GM04503 (cell line): ENCODE measurements around the gene DGKQ.
"Not testable (repeated sequence)": the region's sequence is repeated elsewhere in the genome, so short reads cannot be mapped to it uniquely, and the experiment has no call there.

Source experiments
- DNase-seq: peaks from one replicate; pipeline ENCODE4 v3.0.0-alpha.2; 2012; ENCODE audit warnings: low read depth

The DGKQ gene

DNA sequence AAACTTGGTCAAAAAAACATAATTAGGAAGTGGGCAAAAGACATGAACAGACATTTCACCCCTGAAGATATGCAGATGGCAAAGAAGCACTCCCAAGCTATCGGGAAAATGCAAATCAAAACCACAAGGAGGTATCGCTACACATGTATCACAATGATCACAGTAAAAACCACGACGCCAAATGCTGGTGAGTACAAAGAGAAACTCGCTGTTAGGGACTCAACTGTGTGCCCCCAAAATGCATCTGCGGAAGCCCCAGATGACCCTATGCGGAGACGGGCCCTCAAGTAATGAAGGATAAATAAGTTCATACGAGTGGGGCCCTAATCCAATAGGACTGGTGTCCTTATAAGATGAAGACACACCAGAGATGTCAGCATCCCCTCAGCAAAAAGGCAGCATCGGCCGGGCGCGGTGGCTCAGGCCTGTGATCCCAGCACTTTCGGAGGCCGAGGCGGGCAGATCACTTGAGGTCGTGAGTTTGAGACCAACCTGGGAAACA is 51.5 kb downstream of the DGKQ start:
- DNase-seq, result no peak

DNA sequence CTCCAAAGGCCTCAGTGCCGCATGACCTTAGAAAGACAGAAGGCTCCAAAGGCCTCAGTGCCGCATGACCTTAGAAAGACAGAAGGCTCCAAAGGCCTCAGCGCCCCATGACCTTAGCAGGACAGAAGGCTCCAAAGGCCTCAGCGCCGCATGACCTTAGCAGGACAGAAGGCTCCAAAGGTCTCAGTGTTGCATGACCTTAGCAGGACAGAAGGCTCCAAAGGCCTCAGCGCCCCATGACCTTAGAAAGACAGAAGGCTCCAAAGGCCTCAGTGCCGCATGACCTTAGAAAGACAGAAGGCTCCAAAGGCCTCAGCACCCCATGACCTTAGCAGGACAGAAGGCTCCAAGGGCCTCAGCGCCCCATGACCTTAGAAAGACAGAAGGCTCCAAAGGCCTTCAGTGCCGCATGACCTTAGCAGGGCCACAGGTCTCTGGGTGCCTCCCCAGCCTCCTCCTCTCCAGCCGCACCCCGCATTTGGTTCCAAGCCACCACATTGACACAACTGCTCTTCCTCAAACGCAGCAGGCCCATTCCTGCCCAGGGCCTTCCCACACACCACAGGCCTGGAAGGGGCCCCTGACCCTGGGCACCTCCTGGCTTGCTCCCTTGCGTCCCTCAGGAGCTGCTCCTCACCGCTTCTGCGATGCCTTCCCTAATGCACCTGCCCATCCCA is 54.2 kb downstream of the DGKQ start:
- not testable (repeated sequence) for DNase-seq

DNA sequence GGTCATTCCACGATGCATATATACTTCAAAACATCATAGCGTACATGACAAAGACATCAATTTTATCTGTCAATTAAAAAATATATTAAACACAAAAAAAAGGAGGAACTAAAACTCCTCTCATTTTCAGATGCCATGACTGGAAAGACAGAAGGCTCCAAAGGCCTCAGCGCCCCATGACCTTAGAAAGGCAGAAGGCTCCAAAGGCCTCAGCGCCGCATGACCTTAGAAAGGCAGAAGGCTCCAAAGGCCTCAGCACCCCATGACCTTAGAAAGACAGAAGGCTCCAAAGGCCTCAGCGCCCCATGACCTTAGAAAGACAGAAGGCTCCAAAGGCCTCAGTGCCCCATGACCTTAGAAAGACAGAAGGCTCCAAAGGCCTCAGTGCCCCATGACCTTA is 54.8 kb downstream of the DGKQ start:
- not testable (repeated sequence) for DNase-seq

DNA sequence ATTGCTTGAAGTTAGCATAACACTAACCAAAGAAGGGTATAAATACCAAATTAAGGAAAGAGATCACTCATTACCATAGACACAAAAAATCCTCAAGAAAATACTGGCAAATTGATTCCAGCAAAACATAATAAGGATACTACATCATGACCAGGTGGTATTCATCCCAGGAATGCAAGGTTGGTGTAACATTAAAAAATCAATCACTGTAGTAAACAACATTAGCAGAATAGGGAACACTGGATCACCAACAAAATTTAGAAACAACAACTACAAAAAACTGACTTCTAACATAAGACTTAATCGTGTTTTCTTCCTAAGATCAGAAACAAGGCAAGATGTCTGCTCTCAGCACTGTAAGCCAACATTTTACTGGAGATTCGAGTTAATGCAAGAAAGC is 55.4 kb downstream of the DGKQ start:
- DNase-seq, result no peak

DNA sequence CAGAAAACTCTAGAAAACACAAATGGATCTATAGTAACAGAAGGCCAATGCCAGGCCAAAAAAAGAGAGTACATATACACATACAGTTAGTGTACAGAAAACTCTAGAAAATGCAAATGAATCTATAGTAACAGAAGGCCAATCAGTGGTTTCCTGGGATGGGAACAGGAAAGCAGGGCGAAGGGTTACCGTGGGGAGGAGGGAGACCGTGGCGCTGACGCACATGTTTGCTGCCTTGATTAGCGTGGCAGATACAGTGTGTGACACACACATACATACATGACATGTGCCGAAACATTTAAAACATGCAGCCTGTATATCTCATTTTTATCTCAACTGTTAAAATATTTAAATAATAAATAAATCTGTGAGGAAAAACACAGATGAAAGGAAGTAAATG is 55.9 kb downstream of the DGKQ start:
- DNase-seq, result no peak

DNA sequence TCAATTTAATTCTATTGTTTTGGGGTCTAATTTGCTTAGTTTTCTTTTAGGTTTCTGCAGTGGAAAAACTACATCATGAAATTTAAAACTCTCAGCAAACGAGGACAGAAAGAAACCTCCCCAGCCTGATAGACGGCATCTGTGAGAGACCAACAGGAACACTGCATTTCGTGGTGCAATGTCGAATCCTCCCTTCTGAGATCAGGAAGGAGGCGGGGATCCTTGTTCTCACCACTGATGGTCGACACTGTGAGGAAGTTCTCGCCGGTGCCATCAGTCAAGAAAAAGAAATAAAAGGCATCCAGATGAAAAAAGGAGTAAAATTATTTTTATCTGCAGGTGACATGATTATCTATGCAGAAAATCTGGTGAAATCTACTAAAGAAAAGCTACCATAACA is 57.8 kb downstream of the DGKQ start:
- DNase-seq, result no peak

DNA sequence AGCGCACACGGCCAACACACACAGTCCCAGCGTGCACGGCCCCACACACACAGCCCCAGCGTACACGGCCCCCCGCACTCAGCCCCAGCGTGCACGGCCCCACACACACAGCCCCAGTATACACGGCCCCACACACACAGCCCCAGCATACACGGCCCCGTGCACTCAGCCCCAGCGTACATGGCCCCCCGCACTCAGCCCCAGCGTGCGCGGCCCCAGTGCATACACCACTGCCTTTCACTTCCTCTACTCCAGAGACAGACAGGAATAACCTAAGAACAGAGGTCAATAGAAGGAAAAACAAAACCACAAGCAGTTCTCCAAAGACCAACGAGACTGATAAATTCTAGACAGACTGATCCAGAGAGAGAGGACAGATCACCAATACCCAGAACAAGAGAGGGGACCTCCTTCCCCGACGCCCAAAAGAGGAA is 58.3 kb downstream of the DGKQ start:
- no peak for DNase-seq

DNA sequence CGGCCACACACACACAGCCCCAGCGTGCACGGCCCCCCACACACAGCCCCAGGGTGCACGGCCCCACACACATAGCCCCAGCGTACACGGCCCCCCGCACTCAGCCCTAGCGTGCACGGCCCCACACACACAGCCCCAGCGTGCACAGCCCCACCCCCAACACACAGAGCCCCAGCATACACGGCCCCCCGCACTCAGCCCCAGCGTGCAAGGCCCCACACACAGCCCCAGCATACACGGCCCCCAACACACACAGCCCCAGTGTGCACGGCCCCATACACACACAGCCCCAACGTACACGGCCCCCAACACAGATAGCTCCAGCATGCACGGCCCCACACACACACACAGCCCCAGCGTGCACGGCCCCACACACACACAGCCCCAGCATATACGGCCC is 58.8 kb downstream of the DGKQ start:
- DNase-seq, result no peak

DNA sequence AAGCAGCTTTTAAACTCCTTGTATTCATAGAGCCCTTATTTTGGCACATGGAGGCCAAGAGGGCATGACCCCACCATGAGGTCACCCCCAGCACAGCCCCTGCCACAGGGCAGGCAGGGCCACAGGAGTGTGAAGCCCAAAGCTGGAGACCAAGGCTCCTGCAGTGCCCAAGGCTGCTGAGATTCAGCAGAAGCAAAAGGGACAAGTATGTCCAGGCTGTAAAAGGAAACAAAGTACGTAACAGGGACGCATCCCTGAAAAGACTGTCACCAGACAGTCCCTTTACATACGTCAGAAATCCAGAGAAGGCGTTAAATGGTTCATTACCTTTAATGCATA is 60.1 kb downstream of the DGKQ start:
- DNase-seq, result no peak

DNA sequence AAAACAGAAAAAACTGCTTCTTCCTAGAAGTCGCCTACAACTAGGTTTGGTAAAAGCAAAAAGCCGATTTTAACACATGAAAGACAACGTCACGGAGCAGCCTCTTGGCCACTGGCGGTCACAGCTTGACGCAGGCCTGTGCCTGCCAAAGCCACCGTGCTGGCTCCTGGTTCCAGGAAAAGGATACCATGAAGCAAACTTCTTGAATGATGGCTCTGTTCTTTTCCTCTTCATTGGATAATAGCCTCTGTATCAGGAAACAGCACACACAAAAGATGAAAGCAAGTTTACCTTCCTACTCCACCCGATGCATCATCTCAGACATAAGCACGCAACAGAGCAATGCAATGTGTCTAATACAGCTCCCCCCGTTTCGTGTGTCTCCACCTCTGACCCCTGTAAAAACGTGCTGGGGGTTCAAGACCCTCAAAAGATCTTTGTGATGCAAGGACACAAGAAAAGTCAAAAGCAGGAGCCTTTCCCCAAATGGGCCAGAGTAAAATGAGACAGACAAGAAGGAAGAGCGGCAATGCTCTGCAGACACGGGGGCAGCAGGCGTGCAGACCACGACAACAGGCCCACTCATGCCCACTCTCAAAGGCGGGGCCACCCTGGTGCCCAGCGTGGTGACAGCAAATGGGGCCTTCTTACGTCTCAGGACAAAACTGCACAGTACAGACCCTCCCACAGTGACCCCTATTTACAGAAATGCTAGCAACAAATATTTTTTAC is 60.7 kb downstream of the DGKQ start:
- DNase-seq, result no peak

DNA sequence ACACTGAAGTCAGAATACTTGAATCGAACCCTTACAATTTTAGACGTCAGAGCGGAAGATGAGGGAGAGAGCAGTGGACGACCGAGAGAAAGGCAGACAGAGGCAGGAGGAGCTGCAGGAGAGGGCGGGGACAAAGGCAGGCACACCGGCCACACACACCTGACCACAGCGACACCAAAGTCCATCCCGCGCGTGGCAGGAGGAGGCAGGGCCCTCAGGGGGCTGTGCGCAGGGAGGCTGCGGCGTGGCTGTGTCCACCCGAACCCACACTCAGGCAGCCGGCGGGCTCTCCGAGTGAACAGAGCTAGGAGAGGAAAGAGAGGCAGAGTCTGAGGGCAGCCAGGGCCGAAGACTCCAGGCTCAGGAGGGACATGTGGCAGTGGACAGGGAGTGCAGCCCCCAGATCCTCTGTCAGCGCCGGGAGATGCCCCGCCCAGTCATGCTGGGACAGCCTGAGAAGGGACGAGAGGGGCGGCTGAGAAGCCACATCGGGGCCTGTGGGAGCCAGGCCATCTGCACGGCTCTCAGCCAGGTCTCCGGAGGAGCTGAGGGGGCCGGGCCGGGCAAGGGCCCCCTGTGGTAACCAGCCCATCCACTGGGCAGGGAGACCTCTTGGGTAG is 61.4 kb downstream of the DGKQ start:
- no peak for DNase-seq

DNA sequence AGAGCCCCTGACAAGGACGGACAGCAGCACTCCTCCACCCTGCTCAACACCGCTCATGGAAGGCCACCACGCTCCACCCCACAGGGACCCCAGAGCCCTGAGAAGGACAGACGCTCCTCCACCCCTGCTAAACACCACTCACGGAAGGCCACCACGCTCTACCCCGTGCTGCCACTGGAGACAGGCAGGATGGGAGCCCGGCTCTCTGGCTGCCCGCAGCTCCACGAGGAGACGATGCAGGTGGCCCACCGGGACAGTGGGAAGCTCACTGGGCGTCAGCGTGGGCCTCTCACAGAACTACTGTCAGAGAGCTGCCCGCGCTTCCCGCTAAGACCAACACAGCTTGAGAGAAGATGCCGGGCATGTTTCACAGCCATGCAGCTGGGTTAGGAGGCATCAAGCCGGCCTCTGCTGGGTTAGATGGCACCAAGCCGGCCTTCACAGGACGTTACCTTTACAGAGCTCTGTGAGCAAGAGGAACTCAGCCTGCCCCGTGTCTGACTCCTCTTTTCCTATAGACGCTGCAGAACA is 62.1 kb downstream of the DGKQ start:
- DNase-seq, result no peak

DNA sequence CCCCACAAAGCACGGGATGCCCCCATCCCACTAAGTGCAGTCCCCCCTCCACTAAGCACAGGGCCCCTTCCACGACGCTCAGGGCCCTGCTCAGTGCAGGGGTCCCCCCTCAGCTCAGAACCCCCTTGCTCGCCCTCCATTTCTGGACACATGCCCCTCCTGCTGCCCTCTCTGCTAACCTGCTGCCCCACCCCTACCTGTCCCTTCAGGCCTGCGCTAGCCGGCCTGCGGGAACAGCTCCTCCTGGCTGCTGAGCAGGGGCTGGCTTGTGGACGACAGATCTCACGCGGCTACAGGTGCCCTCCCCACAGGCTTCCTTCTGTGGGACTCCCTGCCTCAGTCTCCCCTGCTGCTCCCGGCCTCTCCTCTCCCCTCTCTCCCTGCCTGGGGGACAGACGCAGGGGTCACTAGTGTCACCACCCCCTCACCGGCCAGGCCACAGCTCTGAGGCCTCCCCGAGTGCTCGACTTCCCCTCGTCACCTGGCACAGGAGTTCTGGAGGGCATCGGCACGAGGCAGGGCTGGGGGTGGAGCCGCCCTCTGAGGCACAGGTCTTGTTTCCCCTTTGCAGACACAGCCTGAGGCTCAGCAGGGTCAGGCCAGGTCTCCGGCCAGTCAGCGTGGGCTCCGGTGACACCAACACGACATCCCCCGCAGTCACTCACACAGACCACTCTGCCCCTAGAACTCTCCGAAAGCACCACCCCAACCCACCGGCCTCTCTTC is 62.8 kb downstream of the DGKQ start:
- no peak for DNase-seq

DNA sequence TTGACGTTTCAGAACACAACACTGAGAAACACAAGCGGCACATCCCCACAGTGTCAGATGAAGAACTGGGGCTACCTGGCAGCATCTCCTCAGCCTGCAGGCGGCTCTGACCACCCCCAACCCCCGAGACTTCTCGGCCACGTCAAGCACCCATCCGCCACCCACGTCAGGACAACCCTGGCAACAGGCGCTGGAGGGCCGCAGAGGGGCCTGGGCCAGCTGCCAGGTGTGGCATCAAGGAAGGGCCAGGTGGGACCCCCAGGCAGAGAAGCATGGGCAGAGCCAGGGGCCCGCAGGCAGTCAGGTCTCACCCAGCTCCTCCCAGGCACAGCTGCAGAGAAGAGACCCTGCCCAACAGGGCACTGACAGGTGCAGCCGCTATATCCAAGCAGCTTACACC is 63.5 kb downstream of the DGKQ start:
- no peak for DNase-seq

DNA sequence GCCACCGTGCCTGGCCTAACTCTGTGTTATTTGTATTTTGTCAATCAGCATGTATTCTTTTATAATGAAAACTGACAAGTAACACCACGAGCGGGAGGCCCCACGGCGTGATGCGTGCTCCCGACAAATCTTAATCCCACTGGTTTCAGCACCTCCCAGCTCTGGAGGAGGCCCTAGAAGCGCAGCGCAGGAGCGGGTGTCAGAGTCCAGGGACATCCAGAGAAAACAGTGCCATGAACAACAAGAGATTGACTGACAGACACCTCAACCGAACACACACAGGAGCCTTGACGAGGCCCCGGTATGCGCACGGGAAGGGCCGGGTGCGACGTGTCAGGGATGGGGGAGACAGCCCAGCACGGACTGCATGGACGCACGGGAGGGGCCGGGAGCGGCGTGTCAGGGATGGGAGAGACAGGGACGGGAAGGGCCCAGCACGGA is 64.2 kb downstream of the DGKQ start:
- no peak for DNase-seq
